H9 (cell line): ENCODE measurements around the gene MADCAM1. TPM values are rescaled to one million over a fixed set of nuclear protein-coding genes. Genes with fewer than 3 reads are reported as not detected.
A peak's percentile ranks its signal among the peaks of the same experiment; 100 is the strongest.

ENCODE experiments used
- DNase-seq: peaks from one replicate; pipeline ENCODE4 v3.0.0-alpha.2; 2017
- H2AFZ ChIP-seq: one replicate; pipeline ENCODE4 v1.6.1; 2013; ENCODE audit warnings: mild to moderate bottlenecking, low read length, control low read depth, moderate library complexity
- H2AK5ac ChIP-seq: 2 replicates; pipeline ENCODE4 v1.6.1; 2013; ENCODE audit warnings: low read length, control low read depth, mixed read lengths; ENCODE audit not compliant: insufficient read length
- H2BK120ac ChIP-seq: one replicate; pipeline ENCODE4 v1.6.1; 2013; ENCODE audit warnings: low read depth, mild to moderate bottlenecking, low read length, control low read depth, inconsistent platforms; ENCODE audit not compliant: poor library complexity, severe bottlenecking
- H2BK12ac ChIP-seq: 2 replicates; pipeline ENCODE4 v1.6.1; 2013; ENCODE audit warnings: low read length, control low read depth, mixed read lengths, low read depth; ENCODE audit not compliant: insufficient read length
- H2BK15ac ChIP-seq: 2 replicates; pipeline ENCODE4 v1.6.1; 2013; ENCODE audit warnings: low read depth, low read length, control low read depth
- H2BK20ac ChIP-seq: one replicate; pipeline ENCODE4 v1.6.1; 2013; ENCODE audit warnings: low read depth, mild to moderate bottlenecking, low read length, control low read depth, inconsistent platforms; ENCODE audit not compliant: poor library complexity, severe bottlenecking
- H2BK5ac ChIP-seq: 2 replicates; pipeline ENCODE4 v1.6.1; 2013; ENCODE audit warnings: low read length, control low read depth, mixed read lengths; ENCODE audit not compliant: insufficient read length
- H3K14ac ChIP-seq: 2 replicates; pipeline ENCODE4 v1.6.1; 2013; ENCODE audit warnings: low read length, control low read depth; ENCODE audit not compliant: insufficient read depth
- H3K18ac ChIP-seq: 2 replicates; pipeline ENCODE4 v1.6.1; 2013; ENCODE audit warnings: low read depth, mild to moderate bottlenecking, mixed read lengths, low read length, control low read depth; ENCODE audit not compliant: insufficient read length
- H3K23ac ChIP-seq: 2 replicates; pipeline ENCODE4 v1.6.1; 2013; ENCODE audit warnings: low read length, control low read depth, mixed read lengths, low read depth; ENCODE audit not compliant: insufficient read length
- H3K23me2 ChIP-seq: 2 replicates; pipeline ENCODE4 v1.6.1; 2013; ENCODE audit warnings: low read depth, mild to moderate bottlenecking, mixed read lengths, low read length, control low read depth; ENCODE audit not compliant: insufficient read length, poor library complexity, severe bottlenecking
- H3K27ac ChIP-seq: 2 replicates; pipeline ENCODE4 v1.5.1; 2013; ENCODE audit warnings: low read length, control low read depth, mixed read lengths, low read depth; ENCODE audit not compliant: insufficient read length
- H3K27me3 ChIP-seq: 2 replicates; pipeline ENCODE4 v1.6.1; 2013; ENCODE audit warnings: low read length, control low read depth, inconsistent platforms; ENCODE audit not compliant: insufficient read depth
- H3K4ac ChIP-seq: 2 replicates; pipeline ENCODE4 v1.6.1; 2013; ENCODE audit warnings: low read depth, mild to moderate bottlenecking, control low read depth, inconsistent platforms, low read length, moderate library complexity
- H3K4me1 ChIP-seq: 2 replicates; pipeline ENCODE4 v1.6.1; 2013; ENCODE audit warnings: low read length, control low read depth, inconsistent platforms; ENCODE audit not compliant: insufficient read depth
- H3K4me2 ChIP-seq: 2 replicates; pipeline ENCODE4 v1.6.1; 2013; ENCODE audit warnings: low read length, control low read depth, mixed read lengths; ENCODE audit not compliant: insufficient read length, insufficient read depth
- H3K56ac ChIP-seq: 2 replicates; pipeline ENCODE4 v1.6.1; 2013; ENCODE audit warnings: low read depth, mild to moderate bottlenecking, mixed read lengths, low read length, control low read depth; ENCODE audit not compliant: insufficient read length
- H3K79me1 ChIP-seq: 2 replicates; pipeline ENCODE4 v1.6.1; 2013; ENCODE audit warnings: low read depth, mild to moderate bottlenecking, moderate library complexity, low read length, control low read depth, inconsistent platforms; ENCODE audit not compliant: insufficient read depth, poor library complexity, severe bottlenecking
- H3K79me2 ChIP-seq: 2 replicates; pipeline ENCODE4 v1.6.1; 2013; ENCODE audit warnings: low read length, control low read depth, inconsistent platforms; ENCODE audit not compliant: insufficient read depth
- H3K9ac ChIP-seq: 2 replicates; pipeline ENCODE4 v1.6.1; 2013; ENCODE audit warnings: low read length, control low read depth, mixed read lengths; ENCODE audit not compliant: insufficient read length; ENCODE audit errors: extremely low read depth
- H3K9me3 ChIP-seq: one replicate; pipeline ENCODE4 v1.6.1; 2013; ENCODE audit warnings: low read depth, low read length, inconsistent platforms; ENCODE audit not compliant: control insufficient read depth
- H3T11ph ChIP-seq: one replicate; pipeline ENCODE4 v1.6.1; 2013; ENCODE audit warnings: mild to moderate bottlenecking, low read length, control low read depth, inconsistent platforms
- H4K20me1 ChIP-seq: one replicate; pipeline ENCODE4 v1.6.1; 2013; ENCODE audit not compliant: control insufficient read depth, insufficient read length, insufficient read depth
- H4K5ac ChIP-seq: 2 replicates; pipeline ENCODE4 v1.6.1; 2013; ENCODE audit warnings: low read depth, mild to moderate bottlenecking, mixed read lengths, low read length, control low read depth; ENCODE audit not compliant: insufficient read length
- H4K8ac ChIP-seq: replicated peaks from 2 replicates; pipeline ENCODE4 v1.6.1; 2013; ENCODE audit warnings: low read length, control low read depth, mixed read lengths, low read depth; ENCODE audit not compliant: insufficient read length
- H4K91ac ChIP-seq: 2 replicates; pipeline ENCODE4 v1.6.1; 2013; ENCODE audit warnings: low read depth, mild to moderate bottlenecking, moderate library complexity, mixed read lengths, low read length, control low read depth; ENCODE audit not compliant: insufficient read length
- H3K27ac Mint-ChIP-seq, 3 experiments: 2 replicates in 2 of 3; 3 replicates in 1 of 3; pipeline ENCODE4 v1.8.0; 2020 to 2021; ENCODE audit warnings: mixed read lengths in 3 of 3, mild to moderate bottlenecking in 1 of 3, moderate library complexity in 1 of 3
- H3K27me3 Mint-ChIP-seq: 2 replicates; pipeline ENCODE4 v1.8.0; 2021; ENCODE audit warnings: low read depth, mild to moderate bottlenecking, moderate library complexity, mixed read lengths
- H3K36me3 Mint-ChIP-seq, 3 experiments: 2 replicates in 2 of 3; 3 replicates in 1 of 3; pipeline ENCODE4 v1.8.0; 2020 to 2021; ENCODE audit warnings: low read depth in 3 of 3, mixed read lengths in 3 of 3; ENCODE audit not compliant: insufficient read depth in 1 of 3
- H3K4me1 Mint-ChIP-seq, 2 experiments: 2 replicates each; pipeline ENCODE4 v1.8.0; 2020; ENCODE audit warnings: mixed read lengths in 2 of 2
- H3K4me3 Mint-ChIP-seq, 2 experiments: 2 replicates in 1 of 2; 3 replicates in 1 of 2; pipeline ENCODE4 v1.8.0; 2020 to 2021; ENCODE audit warnings: mild to moderate bottlenecking in 2 of 2, mixed read lengths in 2 of 2, moderate library complexity in 1 of 2
- H3K9me3 Mint-ChIP-seq, 2 experiments: 2 replicates in 1 of 2; 3 replicates in 1 of 2; pipeline ENCODE4 v1.8.0; 2020; ENCODE audit warnings: mild to moderate bottlenecking in 2 of 2, mixed read lengths in 2 of 2, moderate library complexity in 1 of 2
- WGBS: extraction: QIAGEN DNeasy Blood & Tissue Kit; methylation state at CpG from one replicate; pipeline ENCODE4 v1.1.7; 2013; ENCODE audit warnings: missing lambda C conversion rate, low lambda C conversion rate, mixed read lengths; ENCODE audit not compliant: insufficient read length; ENCODE audit errors: extremely low coverage; 5-methylcytosine and 5-hydroxymethylcytosine counted together
- total RNA-seq: library from RNA; stranded (reverse); gene quantifications from 2 replicates; pipeline ENCODE4 v1.2.1, GENCODE V29; 2021
- TF ChIP-seq, protein P1 (sequence below): fragments of 200-600 bp; sonication (generic); conservative IDR thresholded peaks from 3 replicates; pipeline ENCODE4 v1.8.0; 2021; ENCODE audit warnings: antibody characterized with exemption, mild to moderate bottlenecking

MADCAM1 gene
- total RNA-seq, 1 experiment from 2014 or later = 1.2 TPM

DNA sequence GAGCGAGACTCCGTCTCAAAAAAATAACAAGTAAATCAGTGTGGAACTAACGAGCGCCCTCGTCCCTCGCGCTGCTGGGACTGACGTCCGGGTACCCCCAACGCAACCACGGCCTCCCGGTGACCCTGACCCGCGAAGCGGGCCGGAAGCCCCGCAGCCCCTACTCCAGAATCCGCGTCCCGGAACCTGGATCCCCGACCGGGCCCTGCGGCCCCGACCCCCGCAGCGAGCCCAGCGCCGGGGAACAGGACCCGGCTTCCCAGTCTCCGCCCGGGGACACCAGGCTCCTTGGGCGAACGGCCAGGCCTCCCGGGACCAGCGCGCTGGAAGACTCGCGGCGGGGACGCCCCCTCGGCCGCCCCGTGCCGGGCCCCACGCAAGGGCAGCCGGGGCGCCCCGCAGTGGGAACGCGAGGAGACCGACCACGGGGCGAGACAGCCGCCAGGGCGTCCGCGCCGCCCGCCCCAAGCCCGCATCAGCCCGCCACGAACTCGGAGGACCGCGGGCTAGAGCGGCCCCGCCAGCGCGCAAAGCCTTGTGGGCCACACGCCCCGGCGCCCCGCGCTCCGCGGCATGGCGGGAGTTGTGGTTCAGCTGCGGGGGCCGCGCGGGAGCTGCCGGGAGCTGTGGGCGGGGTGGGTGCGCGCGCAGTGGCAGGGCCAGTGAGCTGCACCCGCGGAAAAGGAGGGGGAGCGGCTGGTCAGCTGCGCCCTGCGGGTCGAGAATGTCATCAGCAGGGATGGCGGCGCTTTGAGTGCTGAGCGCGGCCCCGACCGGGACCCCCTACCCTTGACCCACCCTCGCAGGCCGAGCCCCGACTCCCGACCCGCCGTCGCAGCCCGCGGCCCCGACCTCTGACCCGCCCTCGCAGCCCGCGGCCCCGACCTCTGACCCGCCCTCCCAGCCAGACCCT is 7.5 kb upstream of the MADCAM1 start:
- no peak overlapping the region for H4K8ac ChIP-seq
- Mint-ChIP-seq H3K4me3 (peak overlapping the region; percentile 78 to 87), H3K9me3 (peaks cover 3 to 4% of the 10 kb centered on the region in 2 experiments; a peak in 2 of 5 replicates), H3K27ac (peak overlapping the region in 1 of 3 experiments; percentile 86; a peak in 2 of 7 replicates), H3K27me3 (peaks cover 19% of the 10 kb centered on the region), H3K36me3 (no peaks in the 10 kb centered on the region), H3K4me1 (peaks cover 16 to 33% of the 10 kb centered on the region in 2 experiments)
- peak overlapping the region; percentile 10 for H3K4me2 ChIP-seq
- peak overlapping the region; percentile 13 for H3K9ac ChIP-seq
- H3T11ph ChIP-seq = no peak overlapping the region
- H3K14ac ChIP-seq = peak overlapping the region; percentile 79
- H2BK20ac ChIP-seq = no peak overlapping the region
- H2AK5ac ChIP-seq = no peak overlapping the region
- no peak overlapping the region for H2BK12ac ChIP-seq
- no peak overlapping the region for H3K56ac ChIP-seq
- peak; percentile 94 for DNase-seq
- H3K23ac ChIP-seq = no peak overlapping the region
- no peak overlapping the region for H3K4ac ChIP-seq
- H4K91ac ChIP-seq = no peak overlapping the region
- H3K79me1 ChIP-seq = no peaks in the 10 kb centered on the region
- peaks cover 4% of the 10 kb centered on the region for H3K23me2 ChIP-seq
- H3K4me1 ChIP-seq = no peaks in the 10 kb centered on the region; the same call in 1 of the 2 replicates
- TF ChIP-seq, protein P1, sequence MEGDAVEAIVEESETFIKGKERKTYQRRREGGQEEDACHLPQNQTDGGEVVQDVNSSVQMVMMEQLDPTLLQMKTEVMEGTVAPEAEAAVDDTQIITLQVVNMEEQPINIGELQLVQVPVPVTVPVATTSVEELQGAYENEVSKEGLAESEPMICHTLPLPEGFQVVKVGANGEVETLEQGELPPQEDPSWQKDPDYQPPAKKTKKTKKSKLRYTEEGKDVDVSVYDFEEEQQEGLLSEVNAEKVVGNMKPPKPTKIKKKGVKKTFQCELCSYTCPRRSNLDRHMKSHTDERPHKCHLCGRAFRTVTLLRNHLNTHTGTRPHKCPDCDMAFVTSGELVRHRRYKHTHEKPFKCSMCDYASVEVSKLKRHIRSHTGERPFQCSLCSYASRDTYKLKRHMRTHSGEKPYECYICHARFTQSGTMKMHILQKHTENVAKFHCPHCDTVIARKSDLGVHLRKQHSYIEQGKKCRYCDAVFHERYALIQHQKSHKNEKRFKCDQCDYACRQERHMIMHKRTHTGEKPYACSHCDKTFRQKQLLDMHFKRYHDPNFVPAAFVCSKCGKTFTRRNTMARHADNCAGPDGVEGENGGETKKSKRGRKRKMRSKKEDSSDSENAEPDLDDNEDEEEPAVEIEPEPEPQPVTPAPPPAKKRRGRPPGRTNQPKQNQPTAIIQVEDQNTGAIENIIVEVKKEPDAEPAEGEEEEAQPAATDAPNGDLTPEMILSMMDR = no peak
- no peaks in the 10 kb centered on the region for H3K27me3 ChIP-seq
- WGBS = no CpG with 5 or more reads among the region's 114 CpGs
- H2BK120ac ChIP-seq = no peak overlapping the region
- H2BK5ac ChIP-seq = no peak overlapping the region
- peak overlapping the region; percentile 75 for H3K18ac ChIP-seq
- no peaks in the 10 kb centered on the region for H3K9me3 ChIP-seq
- H3K27ac ChIP-seq = no peak overlapping the region
- no peaks in the 10 kb centered on the region for H3K79me2 ChIP-seq
- H2BK15ac ChIP-seq = no peak overlapping the region
- no peak overlapping the region for H4K5ac ChIP-seq
- H4K20me1 ChIP-seq = peaks cover 4% of the 10 kb centered on the region
- H2AFZ ChIP-seq = no peak overlapping the region
